ENCODE results near the gene AFF1.

- TF ChIP-seq EZH2 (IDR thresholded peaks at IDR 0.05; ENCODE audit: borderline replicate concordance) (no peak), EZH2phosphoT487 (IDR thresholded peaks at IDR 0.05; ENCODE audit: low read depth, severe bottlenecking, unreplicated experiment) (no peak)
- TF ChIP-seq, protein P1, sequence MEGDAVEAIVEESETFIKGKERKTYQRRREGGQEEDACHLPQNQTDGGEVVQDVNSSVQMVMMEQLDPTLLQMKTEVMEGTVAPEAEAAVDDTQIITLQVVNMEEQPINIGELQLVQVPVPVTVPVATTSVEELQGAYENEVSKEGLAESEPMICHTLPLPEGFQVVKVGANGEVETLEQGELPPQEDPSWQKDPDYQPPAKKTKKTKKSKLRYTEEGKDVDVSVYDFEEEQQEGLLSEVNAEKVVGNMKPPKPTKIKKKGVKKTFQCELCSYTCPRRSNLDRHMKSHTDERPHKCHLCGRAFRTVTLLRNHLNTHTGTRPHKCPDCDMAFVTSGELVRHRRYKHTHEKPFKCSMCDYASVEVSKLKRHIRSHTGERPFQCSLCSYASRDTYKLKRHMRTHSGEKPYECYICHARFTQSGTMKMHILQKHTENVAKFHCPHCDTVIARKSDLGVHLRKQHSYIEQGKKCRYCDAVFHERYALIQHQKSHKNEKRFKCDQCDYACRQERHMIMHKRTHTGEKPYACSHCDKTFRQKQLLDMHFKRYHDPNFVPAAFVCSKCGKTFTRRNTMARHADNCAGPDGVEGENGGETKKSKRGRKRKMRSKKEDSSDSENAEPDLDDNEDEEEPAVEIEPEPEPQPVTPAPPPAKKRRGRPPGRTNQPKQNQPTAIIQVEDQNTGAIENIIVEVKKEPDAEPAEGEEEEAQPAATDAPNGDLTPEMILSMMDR (IDR thresholded peaks at IDR 0.05; ENCODE audit: poor library complexity) = no peak
Measured at GRCh38 chr4:86975927-86976326, 41.1 kb downstream of the AFF1 start.
